ENCODE data around the gene LALBA.
"Not testable (repeated sequence)": the region's sequence is repeated elsewhere in the genome, so short reads cannot be mapped to it uniquely, and the experiment has no call there.

Gene LALBA

GRCh38 chr12:48569946-48570345 is at the start of gene LALBA:
Gene LALBA (minus strand): TSS chr12:48570046. CDS start chr12:48570020, 26 bp downstream.
- DNase-seq: no peak

- peak; percentile 78 for DNase-seq
Measured at GRCh38 chr12:48618541-48618940, 48.7 kb upstream of the LALBA start.

GRCh38 chr12:48615681-48616080 is 45.8 kb upstream of the LALBA start:
- DNase-seq: no peak

- DNase-seq: no peak
Measured at GRCh38 chr12:48613321-48613720, 43.5 kb upstream of the LALBA start.

GRCh38 chr12:48602192-48602989 is 32.5 kb upstream of the LALBA start:
- no peak for DNase-seq

- no peak for DNase-seq
Measured at GRCh38 chr12:48601013-48601756, 31.3 kb upstream of the LALBA start.

GRCh38 chr12:48600552-48600951 is 30.7 kb upstream of the LALBA start:
- DNase-seq: no peak

- DNase-seq: no peak
Measured at GRCh38 chr12:48592591-48593086, 22.8 kb upstream of the LALBA start.

GRCh38 chr12:48586361-48586760 is 16.5 kb upstream of the LALBA start:
- DNase-seq: no peak

GRCh38 chr12:48583728-48584127 is 13.9 kb upstream of the LALBA start:
- DNase-seq: no peak

- DNase-seq: no peak
Measured at GRCh38 chr12:48580831-48581230, 11.0 kb upstream of the LALBA start.

- no peak for DNase-seq
Measured at GRCh38 chr12:48572326-48572725, 2.5 kb upstream of the LALBA start.

GRCh38 chr12:48567731-48568130 is 2.1 kb downstream of the LALBA start:
- DNase-seq: no peak

- DNase-seq: no peak
Measured at GRCh38 chr12:48557919-48558318, 11.9 kb downstream of the LALBA start.

- DNase-seq: no peak
Measured at GRCh38 chr12:48556631-48557030, 13.2 kb downstream of the LALBA start.

GRCh38 chr12:48553666-48554343 is 16.0 kb downstream of the LALBA start:
- DNase-seq: peak; percentile 51

- DNase-seq: not testable (repeated sequence)
Measured at GRCh38 chr12:48551636-48552035, 18.2 kb downstream of the LALBA start.

- not testable (repeated sequence) for DNase-seq
Measured at GRCh38 chr12:48547012-48547411, 22.8 kb downstream of the LALBA start.

- DNase-seq: no peak
Measured at GRCh38 chr12:48545833-48546469, 23.9 kb downstream of the LALBA start.

GRCh38 chr12:48542300-48542928 is 27.4 kb downstream of the LALBA start:
- peak; percentile 53 for DNase-seq

GRCh38 chr12:48536602-48537001 is 33.2 kb downstream of the LALBA start:
- DNase-seq: no peak

- no peak for DNase-seq
Measured at GRCh38 chr12:48532601-48533000, 37.2 kb downstream of the LALBA start.
